NCI-H2029 (cell line): ENCODE measurements around the gene RPL37A.

ENCODE experiments used
- DNase-seq: peaks from one replicate; lab custom pipeline; 2025; lab: John Stamatoyannopoulos, UW

RPL37A gene

DNA sequence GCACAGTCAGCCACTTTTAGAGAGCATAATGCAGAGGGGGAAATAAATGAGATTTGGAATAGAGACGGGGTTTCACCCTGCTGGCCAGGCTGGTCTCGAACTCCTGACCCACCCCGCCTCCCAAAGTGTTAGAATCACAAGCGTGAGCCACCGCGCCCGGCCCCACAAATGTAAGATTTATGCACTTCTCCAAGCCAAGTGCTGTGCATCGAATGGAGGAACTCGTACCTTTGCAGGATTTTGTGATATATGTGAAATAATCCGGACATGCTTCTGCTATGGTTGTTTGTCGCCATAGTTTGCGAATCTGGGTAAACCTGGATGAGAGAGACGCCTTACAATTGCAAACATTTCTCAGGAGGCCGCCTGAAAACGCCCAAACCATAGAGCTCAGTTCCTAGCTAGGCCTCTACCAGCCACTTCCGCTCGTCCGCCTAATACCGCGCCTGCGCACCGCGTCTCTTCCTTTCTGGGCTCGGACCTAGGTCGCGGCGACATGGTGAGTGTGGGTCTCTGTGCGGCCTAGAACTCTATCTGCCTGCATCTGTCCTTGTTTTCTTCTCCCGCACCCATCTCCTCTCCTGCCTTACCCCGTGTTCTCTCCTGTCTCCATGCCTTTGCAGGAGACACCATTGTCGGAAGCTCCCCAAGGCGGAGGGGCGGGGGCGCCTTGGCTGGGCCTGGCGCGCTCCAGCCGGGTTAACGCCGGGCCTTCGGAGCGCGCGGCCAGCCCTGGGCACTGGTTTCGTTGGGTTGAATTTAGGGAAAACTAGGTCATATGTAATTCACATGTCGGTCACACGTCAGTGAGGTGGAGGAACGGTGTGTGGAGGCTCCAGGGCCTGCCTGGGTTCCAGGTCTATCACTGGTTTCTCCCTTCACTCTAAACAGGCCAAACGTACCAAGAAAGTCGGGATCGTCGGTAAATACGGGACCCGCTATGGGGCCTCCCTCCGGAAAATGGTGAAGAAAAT lies at the start of gene RPL37A:
TSS of gene RPL37A (plus strand) at position 466 of the 974 bp plus-strand sequence. CDS start at position 497, 31 bp downstream.
- DNase-seq: peak; percentile 88

- no peak for DNase-seq
Observed at GRCh38 chr2:216450346-216450745, 48.3 kb upstream of the RPL37A start.

GRCh38 chr2:216450784-216451183 lies 47.9 kb upstream of the RPL37A start:
- no peak for DNase-seq

DNA sequence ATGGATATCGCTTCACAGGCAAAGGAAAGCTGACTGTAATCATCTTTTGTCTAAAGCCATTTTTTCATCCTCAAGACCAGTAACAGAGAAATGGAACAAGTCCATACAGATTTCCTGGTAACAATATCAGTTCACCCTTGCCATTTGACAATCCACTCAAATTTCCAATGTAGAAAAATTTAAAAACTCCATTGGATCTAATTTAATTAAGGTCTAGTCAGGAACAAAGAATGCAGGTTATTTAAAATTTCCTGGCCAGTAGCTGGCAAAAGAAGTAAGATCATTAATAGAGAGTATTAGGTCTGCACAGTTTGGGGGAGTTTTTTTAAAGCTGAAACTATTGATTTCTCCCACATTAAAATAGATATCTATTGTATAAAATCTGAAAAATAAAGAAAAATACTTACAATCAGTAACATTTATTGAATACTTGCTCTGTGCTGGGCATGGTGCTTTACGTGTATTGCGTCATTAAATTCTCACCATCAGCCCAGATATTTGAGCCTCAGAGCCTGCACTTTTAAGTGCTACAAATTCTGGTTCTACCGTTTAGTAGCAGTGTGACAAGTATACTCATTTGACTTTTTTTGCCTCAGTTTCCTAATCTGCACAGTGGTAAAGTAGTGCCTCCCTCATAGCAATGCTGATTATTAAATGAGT lies 44.6 kb upstream of the RPL37A start:
- DNase-seq: no peak

- no peak for DNase-seq
Observed at GRCh38 chr2:216463148-216463547, 35.5 kb upstream of the RPL37A start.

GRCh38 chr2:216464104-216464720 lies 34.4 kb upstream of the RPL37A start:
- no peak for DNase-seq

GRCh38 chr2:216465579-216466195 lies 33.0 kb upstream of the RPL37A start:
- DNase-seq: no peak

GRCh38 chr2:216467845-216468244 lies 30.8 kb upstream of the RPL37A start:
- DNase-seq: no peak

- DNase-seq: no peak
Observed at GRCh38 chr2:216469661-216470060, 29.0 kb upstream of the RPL37A start.

- DNase-seq: no peak
Observed at GRCh38 chr2:216473187-216473586, 25.5 kb upstream of the RPL37A start.

DNA sequence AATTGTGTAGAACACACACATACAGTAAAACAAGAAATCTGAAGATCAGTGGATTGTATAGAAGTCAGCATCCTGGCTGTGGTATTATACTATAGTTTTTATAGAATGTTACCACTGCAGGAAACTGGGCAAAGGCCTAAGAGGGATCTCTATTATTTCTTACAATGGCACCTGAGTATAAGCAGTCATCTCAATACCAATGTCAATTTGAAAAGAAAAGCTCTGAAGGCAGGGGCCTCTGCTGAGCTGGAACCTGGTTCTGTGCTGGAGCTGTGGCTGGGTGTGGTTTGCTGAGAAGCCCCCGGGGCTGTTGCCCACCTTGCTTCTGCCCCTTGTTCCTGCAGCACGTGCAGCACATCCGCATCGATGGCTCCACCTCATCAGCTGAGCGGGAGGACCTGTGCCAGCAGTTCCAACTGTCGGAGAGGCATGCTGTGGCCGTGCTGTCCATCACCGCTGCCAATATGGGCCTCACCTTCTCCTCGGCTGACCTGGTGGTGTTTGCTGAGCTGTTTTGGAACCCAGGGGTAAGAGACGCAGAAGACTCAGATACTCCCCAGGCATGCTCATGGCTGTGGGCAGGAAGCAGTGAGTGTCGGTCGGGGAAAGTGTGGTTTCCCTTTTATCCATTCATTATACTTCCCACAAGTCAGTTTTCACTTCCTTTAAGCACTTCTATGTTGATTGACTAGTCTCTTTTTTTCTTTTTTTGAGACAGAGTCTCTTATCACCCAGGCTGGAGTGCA lies 23.5 kb upstream of the RPL37A start:
- DNase-seq: no peak

- no peak for DNase-seq
Observed at GRCh38 chr2:216475767-216476166, 22.9 kb upstream of the RPL37A start.

DNA sequence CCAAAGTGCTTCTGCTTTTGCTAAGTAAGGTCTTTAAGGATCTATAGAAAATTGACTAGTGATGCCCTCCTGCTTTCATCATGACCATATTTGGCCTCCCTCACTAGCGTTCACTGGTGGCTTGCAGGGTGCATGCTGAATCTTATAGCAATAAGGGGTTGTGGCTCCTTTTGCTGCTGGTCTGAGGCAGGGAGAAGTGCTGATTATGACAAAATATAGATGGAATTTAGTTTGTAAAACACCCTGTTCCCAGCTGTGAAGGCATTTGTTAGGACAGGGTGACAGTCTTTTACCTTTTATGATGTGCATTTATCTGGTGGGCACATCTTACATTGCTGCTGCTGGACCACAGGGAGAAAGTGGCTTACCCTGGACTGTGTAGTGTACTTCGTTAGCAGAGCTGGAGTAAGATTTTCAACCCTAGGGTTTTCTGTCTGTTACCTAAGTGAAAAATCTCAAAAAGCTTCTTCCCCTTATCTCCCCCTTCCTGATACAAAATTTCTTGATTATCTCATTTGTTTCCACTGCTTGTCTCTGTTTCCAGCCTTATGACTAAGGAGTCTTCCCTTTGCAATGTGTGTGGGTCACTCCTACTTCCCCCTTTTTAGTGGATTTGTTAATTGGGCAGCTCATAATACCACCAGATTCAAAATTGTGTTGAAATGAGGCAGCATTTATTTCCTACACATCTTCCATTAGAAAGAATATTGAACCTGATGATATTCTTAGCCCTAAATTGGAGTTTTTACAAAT lies 21.2 kb upstream of the RPL37A start:
- DNase-seq: no peak

GRCh38 chr2:216478151-216478550 lies 20.5 kb upstream of the RPL37A start:
- DNase-seq: no peak

DNA sequence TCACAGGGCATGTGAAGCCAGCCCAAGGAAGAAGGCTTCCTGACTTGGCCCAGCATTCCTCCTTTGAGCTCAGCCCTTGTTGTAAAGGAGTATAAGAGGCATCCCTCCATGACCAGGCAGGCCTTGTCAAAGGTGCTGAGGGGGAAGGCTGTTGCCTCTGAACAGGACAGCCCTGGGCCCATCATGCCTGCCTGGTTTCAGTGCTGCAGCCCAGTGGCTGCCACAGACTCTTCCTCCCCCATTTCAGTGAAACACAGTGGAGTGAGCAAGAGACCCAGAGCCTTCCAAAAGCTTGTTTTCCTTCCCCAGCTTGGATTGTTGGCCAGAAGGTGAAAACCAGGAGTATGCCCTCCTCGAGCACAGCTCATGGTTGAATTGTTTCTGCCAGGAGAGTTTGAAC lies 19.9 kb upstream of the RPL37A start:
- DNase-seq: no peak

DNA sequence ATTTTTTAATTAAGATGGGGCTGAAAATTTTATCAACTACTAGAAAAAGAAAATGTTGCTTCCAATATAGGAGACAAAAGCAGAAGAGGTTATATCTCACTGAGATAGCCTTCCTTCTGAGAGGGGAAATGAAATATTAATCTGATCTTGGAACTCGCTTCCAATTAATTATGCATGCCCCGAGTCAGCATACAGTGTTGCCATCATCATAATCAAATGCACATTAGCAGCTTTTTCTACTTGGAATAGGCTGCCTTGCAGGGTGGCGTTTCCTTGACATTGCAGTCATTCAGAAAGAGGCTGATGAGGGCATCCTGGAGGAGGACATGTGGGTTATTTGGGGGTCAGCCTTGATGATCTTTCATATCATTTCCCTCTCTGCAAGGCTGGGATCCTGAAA lies 18.4 kb upstream of the RPL37A start:
- no peak for DNase-seq

DNA sequence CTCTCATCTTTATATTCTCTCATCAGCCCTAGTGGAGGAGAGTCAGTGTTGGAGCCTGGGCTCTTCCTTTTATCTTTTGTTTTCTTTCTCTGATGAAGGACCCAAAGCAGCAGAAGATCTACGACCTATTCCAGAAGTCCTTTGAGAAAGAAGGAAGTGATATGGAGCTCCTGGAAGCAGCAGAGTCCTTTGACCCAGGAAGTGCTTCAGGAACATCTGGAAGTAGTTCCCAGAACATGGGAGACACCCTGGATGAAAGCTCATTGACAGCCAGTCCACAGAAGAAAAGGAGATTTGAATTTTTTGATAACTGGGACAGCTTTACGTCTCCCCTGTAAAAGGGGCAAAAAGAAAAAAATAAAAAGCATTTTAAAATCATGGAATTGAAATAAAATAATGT lies 16.0 kb upstream of the RPL37A start:
- DNase-seq: no peak

GRCh38 chr2:216485237-216485636 lies 13.4 kb upstream of the RPL37A start:
- DNase-seq: no peak

GRCh38 chr2:216485745-216486144 lies 12.9 kb upstream of the RPL37A start:
- no peak for DNase-seq

DNA sequence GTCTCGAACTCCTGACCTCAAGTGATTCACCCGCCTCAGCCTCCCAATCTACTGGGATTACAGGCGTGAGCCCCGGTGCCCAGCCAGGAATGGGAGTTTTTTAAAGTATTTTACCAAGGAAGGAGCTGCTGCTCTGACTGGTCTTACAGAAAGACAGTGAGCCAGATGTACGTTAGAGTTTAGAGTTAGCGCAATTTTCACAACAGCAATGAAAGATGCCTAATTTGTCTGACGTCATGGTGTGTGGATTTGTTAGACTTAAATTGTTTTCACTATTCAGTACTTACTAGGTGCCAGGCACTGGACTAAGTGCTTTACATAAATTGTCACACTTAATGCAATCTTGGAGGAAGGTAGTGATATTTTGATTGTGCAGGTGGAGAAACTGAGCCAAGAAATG lies 12.4 kb upstream of the RPL37A start:
- DNase-seq: no peak

DNA sequence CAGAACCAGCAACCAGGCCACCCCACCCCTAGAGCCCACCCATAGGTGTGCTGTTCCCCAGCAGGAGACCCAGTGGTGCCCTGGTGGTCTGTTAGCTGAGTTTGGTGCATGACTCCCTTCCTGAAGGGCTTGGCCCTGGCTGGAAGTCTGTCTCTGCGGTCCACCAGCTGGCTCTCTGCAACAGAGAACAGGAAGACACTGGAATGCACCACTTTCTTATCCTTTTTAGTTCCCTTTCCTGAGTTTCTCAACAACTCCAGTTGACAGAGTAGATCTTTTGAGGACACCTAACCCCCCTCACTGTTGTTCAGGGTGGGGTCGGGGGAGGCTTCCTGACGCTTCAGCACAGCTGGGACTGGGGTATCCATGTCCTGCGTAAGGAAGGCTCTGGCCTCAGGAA lies 11.9 kb upstream of the RPL37A start:
- no peak for DNase-seq
